H1 (cell line): ENCODE results near the gene RETREG3.

ENCODE experiments used
- BCL11A ChIP-seq, 2 experiments: IDR thresholded peaks; one replicate each; pipeline ENCODE4 v1.6.1; 2011; ENCODE audit warnings: low read depth in 2 of 2, low read length in 2 of 2, mild to moderate bottlenecking in 2 of 2
- CBX5 ChIP-seq: fragments of 300-800, 300-1000 bp; sonication (generic); IDR thresholded peaks from 2 replicates; pipeline ENCODE4 v1.7.1; 2016; ENCODE audit warnings: antibody characterized with exemption, low read length, low read depth
- FOSL1 ChIP-seq: IDR thresholded peaks from 2 replicates; pipeline ENCODE4 v1.6.1; 2011; ENCODE audit warnings: mild to moderate bottlenecking, low read depth, low read length, moderate library complexity; ENCODE audit not compliant: insufficient read depth
- POLR2A ChIP-seq, 2 experiments: IDR thresholded peaks; 1 replicate in 1 of 2; 2 replicates in 1 of 2; pipeline ENCODE4 v1.6.1; 2011; ENCODE audit warnings: low read depth in 2 of 2, low read length in 2 of 2, mild to moderate bottlenecking in 2 of 2; ENCODE audit errors: control extremely low read depth in 1 of 2
- POLR2AphosphoS5 ChIP-seq: IDR thresholded peaks from 2 replicates; pipeline ENCODE4 v1.6.1; 2011; ENCODE audit warnings: low read depth, low read length
- SIN3A ChIP-seq, 2 experiments: IDR thresholded peaks in 1 of 2; conservative IDR thresholded peaks in 1 of 2; 2 replicates each; pipeline ENCODE4 v1.6.1; 2011 to 2012; ENCODE audit warnings: low read length in 2 of 2, improper control_type of control experiment in 1 of 2, low read depth in 1 of 2, mild to moderate bottlenecking in 1 of 2
- TCF12 ChIP-seq: IDR thresholded peaks from 2 replicates; pipeline ENCODE4 v1.6.1; 2011; ENCODE audit warnings: low read depth, mild to moderate bottlenecking, low read length
- YY1 ChIP-seq: IDR thresholded peaks from 2 replicates; pipeline ENCODE4 v1.6.1; 2011; ENCODE audit warnings: low read depth, mild to moderate bottlenecking, low read length
- ZNF274 ChIP-seq: IDR thresholded peaks from 2 replicates; pipeline ENCODE4 v1.7.0; 2012; ENCODE audit warnings: low read length, borderline replicate concordance; ENCODE audit errors: extremely low read depth
- TF ChIP-seq, protein P1 (sequence below), 3 experiments: IDR thresholded peaks; 1 replicate in 2 of 3; 2 replicates in 1 of 3; pipeline versions ENCODE4 v1.5.1 to v1.6.1; 2011; ENCODE audit warnings: low read length in 3 of 3, mild to moderate bottlenecking in 3 of 3, inconsistent platforms in 2 of 3, low read depth in 1 of 3, moderate library complexity in 1 of 3; ENCODE audit not compliant: insufficient read depth in 1 of 3; ENCODE audit errors: control extremely low read depth in 1 of 3
- TF ChIP-seq, protein P2 (sequence below): IDR thresholded peaks from 2 replicates; pipeline ENCODE4 v1.6.1; 2011; ENCODE audit warnings: low read length, improper control_type of control experiment
- TF ChIP-seq, protein P3 (sequence below): IDR thresholded peaks from 2 replicates; pipeline ENCODE4 v1.6.1; 2012; ENCODE audit warnings: low read length, inconsistent platforms

DNA sequence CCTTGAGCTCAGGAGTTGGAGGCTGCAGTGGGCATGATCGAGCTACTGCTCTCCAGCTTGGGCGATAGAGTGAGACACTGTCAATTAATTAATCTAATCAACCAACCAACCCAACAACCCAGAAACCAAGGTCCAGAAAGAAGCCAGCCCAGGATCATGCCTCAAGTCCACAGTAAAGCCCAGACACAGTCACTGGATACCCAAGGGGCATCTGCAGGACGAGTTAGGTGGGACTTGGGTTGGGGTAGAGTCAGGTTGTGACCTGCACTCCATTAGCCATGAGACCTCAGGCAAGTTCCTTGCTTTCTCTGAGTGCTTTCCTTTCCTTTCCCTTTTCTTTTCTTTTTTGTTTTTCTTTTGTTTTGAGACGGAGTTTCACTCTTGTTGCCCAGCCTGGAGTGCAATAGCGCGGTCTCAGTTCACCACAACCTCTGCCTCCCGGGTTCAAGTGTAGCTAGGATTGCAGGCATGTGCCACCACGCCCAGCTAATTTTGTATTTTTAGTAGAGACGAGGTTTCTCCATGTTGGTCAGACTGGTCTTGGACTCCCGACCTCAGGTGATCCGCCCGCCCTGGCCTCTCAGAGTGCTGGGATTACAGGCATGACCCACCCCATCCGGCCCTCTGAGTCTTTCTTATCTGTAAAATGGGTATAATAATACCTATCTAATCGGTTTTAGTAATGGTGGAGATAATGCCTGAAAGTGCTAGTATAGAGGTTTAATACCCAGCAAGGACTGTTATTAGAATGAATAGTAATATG, 60.0 kb downstream of the RETREG3 start:
- no peak for TF ChIP-seq POLR2A (IDR thresholded peaks at IDR 0.05; ENCODE audit: control extremely low read depth in 1 of 2, low read depth in 2 of 2, low read length in 2 of 2)
- TF ChIP-seq, protein P1, sequence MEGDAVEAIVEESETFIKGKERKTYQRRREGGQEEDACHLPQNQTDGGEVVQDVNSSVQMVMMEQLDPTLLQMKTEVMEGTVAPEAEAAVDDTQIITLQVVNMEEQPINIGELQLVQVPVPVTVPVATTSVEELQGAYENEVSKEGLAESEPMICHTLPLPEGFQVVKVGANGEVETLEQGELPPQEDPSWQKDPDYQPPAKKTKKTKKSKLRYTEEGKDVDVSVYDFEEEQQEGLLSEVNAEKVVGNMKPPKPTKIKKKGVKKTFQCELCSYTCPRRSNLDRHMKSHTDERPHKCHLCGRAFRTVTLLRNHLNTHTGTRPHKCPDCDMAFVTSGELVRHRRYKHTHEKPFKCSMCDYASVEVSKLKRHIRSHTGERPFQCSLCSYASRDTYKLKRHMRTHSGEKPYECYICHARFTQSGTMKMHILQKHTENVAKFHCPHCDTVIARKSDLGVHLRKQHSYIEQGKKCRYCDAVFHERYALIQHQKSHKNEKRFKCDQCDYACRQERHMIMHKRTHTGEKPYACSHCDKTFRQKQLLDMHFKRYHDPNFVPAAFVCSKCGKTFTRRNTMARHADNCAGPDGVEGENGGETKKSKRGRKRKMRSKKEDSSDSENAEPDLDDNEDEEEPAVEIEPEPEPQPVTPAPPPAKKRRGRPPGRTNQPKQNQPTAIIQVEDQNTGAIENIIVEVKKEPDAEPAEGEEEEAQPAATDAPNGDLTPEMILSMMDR (IDR thresholded peaks at IDR 0.05; ENCODE audit: control extremely low read depth in 1 of 3, insufficient read depth in 1 of 3, low read depth in 1 of 3, low read length in 3 of 3) = no peak
- no peak for TF ChIP-seq YY1
- TF ChIP-seq, protein P2, sequence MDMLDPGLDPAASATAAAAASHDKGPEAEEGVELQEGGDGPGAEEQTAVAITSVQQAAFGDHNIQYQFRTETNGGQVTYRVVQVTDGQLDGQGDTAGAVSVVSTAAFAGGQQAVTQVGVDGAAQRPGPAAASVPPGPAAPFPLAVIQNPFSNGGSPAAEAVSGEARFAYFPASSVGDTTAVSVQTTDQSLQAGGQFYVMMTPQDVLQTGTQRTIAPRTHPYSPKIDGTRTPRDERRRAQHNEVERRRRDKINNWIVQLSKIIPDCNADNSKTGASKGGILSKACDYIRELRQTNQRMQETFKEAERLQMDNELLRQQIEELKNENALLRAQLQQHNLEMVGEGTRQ = no peak
- no peak for TF ChIP-seq BCL11A (IDR thresholded peaks at IDR 0.05; ENCODE audit: low read depth in 2 of 2, low read length in 2 of 2)
- TF ChIP-seq, protein P3, sequence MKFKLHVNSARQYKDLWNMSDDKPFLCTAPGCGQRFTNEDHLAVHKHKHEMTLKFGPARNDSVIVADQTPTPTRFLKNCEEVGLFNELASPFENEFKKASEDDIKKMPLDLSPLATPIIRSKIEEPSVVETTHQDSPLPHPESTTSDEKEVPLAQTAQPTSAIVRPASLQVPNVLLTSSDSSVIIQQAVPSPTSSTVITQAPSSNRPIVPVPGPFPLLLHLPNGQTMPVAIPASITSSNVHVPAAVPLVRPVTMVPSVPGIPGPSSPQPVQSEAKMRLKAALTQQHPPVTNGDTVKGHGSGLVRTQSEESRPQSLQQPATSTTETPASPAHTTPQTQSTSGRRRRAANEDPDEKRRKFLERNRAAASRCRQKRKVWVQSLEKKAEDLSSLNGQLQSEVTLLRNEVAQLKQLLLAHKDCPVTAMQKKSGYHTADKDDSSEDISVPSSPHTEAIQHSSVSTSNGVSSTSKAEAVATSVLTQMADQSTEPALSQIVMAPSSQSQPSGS = no peak
- TF ChIP-seq TCF12 = no peak
- TF ChIP-seq SIN3A (conservative IDR thresholded peaks at IDR 0.05 in 1 of 2, IDR thresholded peaks at IDR 0.05 in 1 of 2; ENCODE audit: low read depth in 1 of 2, low read length in 2 of 2) = no peak
- TF ChIP-seq FOSL1 = no peak
- no peak for TF ChIP-seq ZNF274
- no peak for TF ChIP-seq POLR2AphosphoS5
- no peak for TF ChIP-seq CBX5
